Stimulated activated CD4-positive, alpha-beta T cell treated with anti-CD3 and anti-CD28 coated beads, Interleukin-1b, Interleukin-23, amount 100 ng/mL, for 48 hours (primary cell): Measurements from ENCODE around the gene IFT52.
A peak's percentile ranks its signal among the peaks of the same experiment; 100 is the strongest.
"Not testable (repeated sequence)": the region's sequence is repeated elsewhere in the genome, so short reads cannot be mapped to it uniquely, and the experiment has no call there.

Experiments used
- DNase-seq: peaks from one replicate; pipeline ENCODE4 v3.0.0-alpha.2; 2020

Gene IFT52

DNA sequence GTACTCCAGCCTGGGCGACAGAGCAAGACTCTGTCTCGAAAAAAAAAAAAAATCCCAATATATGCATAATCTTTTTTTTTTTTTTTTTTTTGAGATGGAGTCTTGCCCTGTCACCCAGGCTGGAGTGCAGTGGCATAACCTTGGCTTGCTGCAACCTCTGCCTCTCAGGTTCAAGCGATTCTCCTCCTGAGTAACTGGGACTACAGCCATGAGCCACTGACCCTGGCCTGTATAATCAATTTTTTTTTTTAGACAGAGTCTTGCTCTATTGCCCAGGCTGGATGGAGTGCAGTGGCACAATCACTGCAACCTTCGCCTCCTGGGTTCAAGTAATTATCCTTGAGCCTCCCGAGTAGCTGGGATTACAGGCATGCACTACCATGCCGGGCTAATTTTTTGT lies 64.4 kb downstream of the IFT52 start:
- not testable (repeated sequence) for DNase-seq

DNA sequence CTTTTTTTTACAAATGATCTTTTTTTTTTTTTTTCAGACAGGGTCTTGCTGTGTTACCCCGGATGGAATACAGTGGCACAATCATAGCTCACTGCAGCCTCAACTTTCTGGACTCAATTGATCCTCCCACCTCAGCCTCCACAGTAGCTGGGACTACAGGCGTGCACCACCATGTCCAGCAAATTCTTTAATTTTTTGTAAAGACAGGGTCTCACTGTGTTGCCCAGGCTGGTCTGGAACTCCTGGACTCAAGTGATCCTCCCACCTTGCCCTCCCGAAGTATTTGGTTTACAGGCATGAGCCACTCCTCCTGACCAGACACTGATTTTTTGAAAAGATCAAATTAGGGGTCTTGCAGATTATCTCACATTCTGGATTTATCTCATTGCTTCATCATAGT lies 65.2 kb downstream of the IFT52 start:
- DNase-seq, result no peak

DNA sequence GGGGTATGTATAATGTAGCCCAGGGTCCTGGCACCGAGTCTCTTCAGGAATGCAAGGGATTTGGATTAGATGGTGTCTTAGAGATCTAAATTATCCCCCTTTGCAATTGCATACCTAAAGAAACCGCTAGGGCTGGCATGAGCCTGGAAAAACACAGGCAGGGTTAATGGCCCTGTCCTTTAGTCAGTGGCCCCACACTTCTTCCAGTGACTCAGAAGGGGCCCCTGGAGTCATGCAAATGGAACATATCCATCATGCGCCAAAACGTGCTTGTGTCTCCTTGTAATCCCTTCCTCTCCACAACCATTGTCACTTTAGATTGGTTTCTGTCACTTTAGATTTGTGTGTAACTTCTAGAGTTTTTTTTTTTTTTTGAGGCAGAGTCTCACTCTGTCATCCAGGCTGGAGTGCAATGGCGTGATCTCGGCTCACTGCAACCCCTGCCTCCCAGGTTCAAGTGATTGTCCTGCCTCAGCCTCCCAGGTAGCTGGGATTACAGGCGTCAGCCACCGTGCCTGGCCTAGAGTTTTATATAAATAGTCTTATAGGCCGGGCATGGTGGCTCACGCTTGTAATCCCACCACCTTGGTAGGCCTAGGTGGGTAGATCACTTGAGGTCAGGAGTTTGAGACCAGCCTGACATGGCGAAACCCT lies 67.5 kb downstream of the IFT52 start:
- DNase-seq, result peak; percentile 83

- no peak for DNase-seq
Observed at GRCh38 chr20:43658723-43659419, 68.1 kb downstream of the IFT52 start.

DNA sequence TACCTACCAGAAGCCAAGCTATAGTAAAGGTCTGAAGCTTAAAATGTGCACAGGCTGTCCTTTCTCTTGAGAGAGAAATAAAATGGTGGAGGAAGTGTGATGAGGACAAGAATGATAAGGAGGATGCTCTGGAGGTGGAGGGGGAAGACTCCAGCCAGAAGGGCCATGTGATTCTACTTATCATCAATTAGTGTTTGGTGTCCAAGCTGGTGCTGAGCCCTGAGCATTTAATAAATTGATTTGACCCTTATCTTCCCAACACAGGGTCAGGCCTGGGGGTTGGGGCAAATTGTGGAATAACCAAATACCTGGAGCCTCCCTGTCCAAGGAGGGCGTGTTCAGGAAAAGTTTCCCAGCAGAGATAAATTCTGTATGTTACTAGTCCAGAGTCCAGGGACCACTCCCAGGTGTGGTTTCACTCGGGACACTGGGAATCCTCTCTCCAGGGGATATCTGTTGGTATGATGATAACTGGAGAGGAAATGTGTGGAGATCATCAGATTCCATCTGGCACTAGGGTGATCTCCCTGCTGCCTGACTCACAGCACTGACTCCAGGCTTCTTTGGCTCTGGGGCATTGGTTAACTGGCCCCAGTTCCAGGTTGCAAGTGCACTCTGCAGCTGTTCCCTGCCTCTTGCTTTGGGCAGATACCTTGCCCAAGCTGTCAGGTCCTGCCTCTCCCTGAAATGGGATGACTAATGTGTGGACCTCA lies 72.4 kb downstream of the IFT52 start:
- DNase-seq, result no peak

DNA sequence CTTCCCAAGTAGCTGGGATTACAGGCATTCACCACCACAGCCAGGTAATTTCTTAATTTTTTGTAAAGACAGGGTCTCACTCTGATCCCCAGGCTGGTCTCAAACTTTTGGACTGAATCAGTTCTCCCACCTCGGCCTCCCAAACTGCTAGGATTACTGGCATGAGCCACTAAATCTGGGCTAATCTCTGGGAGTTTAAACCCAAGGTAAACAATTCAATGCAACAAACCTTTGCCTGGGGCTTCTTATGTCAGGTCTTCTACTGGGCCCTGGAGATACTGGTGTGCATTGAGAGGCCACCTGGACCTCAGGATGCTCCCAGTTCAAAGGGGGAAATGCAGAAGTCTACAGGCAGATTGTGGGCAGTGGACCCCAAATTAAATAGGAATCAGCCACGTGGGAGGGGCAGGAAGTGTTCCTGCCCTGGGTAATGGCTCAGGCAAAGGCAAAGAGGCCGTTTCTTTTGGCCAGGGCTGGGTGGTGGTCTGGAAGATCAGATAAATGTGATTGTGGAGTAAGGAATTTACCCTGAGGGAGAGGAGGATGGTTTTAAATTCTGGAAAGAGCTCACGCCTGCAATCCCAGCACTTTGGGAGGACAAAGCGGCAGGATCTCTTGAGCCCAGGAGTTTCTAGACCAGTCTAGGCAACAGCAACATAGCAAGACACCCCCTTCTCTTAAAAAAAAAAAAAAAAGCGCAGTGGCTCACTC lies 74.9 kb downstream of the IFT52 start:
- no peak for DNase-seq

DNA sequence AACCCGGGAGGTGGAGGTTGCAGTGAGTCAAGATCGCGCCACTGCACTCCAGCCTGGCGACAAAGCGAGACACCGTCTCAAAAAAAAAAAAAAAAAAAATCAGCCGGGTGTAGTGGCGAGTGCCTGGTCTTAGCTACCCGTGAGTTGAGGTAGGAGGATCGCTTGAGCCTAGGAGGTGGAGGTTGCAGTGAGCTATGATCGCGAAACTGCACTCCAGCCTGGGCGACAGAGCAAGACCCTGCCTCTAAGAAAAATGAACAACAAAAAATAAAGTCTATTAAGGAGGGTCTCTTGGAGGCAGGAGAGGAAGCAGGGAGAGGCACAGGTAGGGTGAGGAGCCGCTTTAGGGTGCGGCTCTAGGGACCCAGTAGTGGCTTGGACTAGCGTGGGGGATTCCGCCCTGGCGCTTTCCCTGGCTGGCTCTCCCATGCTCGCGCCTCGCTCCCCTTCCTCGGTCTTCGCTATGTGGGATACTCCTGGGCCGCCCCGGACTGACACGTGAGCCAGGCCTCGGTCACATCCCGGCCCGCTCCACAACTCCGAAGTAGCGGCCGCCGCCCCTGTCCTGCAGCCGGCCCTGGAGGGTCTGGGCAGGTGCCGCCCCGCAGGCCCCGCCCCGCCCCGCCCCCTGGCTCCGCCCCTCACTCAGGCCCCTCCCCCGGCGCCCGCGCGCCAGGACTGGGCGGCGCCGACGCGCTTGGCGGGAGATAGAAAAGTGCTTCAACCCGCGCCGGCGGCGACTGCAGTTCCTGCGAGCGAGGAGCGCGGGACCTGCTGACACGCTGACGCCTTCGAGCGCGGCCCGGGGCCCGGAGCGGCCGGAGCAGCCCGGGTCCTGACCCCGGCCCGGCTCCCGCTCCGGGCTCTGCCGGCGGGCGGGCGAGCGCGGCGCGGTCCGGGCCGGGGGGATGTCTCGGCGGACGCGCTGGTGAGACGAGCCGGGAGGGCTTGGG lies 75.9 kb downstream of the IFT52 start, which contains the start of gene MYBL2:
Gene MYBL2 (plus strand): TSS at position 739 of the 953 bp plus-strand sequence. CDS start 170 bp downstream, at position 909.
- peak; percentile 70 for DNase-seq

DNA sequence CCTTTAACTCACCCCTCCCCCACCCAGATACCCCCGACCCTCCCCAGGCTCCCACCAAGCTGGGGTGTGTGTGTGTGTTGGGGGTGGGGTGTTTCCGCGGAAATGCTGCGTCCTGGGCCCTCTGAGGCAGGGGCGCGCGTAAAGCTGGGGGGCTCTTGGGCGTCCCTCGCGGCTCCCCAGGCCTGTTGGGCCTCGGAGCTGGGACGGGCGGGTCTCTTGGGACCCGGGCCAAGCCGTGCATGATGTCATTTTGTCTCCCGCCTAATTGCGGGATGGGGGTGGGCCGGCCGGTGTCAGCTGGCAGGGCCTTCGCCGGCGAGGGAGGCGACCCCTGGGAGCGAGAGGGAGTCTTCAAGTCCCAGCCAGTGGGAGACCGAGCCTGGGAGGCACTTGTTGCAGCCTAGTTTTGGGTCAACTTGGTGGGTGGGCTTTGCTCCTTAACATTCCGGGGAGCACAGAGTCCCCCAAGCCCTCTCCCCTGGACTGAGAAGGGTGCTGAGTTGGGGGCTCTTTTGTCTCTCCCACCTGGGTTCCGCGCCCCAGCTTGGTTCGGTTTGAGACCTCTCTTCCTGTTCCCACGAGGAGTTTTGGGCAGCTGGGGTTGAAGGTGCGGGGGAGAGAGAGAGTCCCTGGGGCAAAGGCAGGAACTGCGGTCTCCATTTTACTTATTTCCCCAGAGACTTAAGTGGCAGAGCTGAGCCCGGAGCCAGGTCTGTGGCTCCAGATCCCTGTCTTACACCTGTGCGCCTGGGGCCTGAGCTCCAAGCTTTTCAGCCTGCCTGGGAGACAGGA lies 76.8 kb downstream of the IFT52 start:
- peak; percentile 16 for DNase-seq

DNA sequence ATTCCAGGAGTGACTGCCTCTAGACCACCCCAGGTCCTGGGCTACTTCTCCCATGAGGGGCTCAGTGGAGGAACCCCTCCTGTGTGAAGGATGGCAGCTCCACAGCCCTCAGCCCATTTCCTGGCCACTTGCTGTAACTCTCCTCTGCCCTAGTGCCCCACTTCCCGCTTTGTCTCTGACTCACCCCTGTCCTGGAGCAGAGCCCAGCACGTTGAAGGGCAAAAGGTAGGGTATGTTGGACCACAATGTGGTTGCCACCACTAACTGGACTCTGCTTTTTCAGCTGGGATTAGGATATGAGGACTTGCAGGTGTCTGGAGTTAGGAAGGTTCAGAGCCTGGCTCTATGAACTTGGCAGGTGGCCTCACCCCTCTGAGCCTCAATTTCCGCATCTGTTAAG lies 78.6 kb downstream of the IFT52 start:
- no peak for DNase-seq

DNA sequence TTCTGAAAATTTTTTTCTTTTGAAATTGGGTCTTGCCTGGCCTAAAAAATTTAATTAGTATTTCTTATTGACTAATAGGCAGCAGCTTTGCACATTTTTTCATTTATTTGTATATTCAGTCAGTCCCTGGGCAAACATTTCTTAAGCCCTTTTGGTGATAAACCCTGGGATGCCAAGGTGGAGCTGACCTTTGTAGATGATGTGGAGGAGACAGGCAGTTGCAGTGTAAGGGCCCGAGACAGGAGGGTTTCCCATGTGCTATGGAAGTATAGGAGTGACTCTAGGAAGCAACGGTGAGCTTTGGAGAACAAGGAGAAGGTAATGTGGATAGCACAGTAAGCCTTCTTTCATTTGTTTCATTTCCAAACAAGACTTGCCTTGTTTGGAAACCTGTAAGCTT lies 79.7 kb downstream of the IFT52 start:
- DNase-seq, result no peak

DNA sequence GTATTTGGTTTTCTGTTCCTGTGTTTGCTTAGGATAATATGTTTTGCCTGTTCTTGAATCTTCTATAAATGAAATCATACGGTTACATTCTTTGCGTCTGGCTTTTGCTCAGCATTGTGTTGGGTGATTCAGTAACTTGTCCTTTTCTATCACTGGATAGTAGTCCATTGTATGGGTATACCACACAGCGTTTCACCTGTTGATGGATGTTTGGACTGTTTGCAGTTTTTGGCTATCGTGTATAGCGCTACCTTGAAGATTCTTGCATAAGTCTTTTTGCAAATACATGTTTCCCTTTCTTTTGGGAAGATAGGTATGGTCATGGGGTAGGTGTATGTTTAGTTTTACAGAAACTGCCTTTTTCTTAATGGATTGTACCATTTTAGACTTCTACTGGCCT lies 85.6 kb downstream of the IFT52 start:
- DNase-seq, result no peak

- DNase-seq, result no peak
Observed at GRCh38 chr20:43680981-43681380, 90.2 kb downstream of the IFT52 start.

DNA sequence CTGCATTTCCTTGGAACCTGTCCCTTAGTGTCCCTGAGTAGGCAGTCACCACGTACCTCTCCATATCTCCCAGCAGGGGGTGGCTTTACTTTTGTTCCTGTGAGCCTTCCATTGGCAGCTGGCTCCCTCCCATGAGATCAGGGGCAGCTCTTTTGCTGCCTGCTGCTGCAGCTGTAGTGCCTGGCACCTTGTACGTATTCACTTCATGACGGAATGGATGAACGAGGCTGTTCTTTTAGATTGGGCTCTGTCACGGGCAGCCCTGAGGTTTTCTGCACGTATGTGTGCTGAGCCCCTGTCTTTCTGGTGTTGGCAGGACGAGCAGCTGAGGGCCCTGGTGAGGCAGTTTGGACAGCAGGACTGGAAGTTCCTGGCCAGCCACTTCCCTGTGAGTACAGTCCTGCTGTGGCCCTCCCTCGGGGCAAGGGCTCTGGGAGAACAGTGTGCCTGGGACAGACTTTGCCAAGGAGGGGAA lies 90.8 kb downstream of the IFT52 start:
- no peak for DNase-seq

DNA sequence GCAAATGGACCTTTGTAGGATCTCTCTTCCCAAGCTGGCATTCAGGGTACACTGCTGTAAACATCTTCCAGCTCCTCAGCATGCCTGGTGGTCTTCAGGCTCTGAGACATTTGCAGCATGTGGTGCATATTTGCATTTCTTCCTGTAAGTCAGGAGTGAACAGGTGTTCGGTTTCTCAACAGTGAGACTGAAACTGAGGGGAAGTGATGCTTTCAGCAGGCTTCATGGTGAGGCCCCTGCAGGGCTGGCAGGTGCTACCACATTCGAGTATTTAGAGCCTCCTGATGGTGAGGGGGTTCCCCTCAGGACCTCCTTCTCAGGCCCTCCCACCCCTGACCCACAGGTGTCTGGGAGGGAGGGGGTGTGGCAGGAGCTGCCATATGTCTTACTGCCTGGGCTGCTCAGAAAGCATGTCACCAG lies 91.3 kb downstream of the IFT52 start:
- DNase-seq, result no peak

GRCh38 chr20:43682446-43682845 lies 91.7 kb downstream of the IFT52 start:
- DNase-seq, result no peak

GRCh38 chr20:43686820-43687219 lies 96.1 kb downstream of the IFT52 start:
- DNase-seq, result no peak

- DNase-seq, result no peak
Observed at GRCh38 chr20:43689165-43689564, 98.4 kb downstream of the IFT52 start.

DNA sequence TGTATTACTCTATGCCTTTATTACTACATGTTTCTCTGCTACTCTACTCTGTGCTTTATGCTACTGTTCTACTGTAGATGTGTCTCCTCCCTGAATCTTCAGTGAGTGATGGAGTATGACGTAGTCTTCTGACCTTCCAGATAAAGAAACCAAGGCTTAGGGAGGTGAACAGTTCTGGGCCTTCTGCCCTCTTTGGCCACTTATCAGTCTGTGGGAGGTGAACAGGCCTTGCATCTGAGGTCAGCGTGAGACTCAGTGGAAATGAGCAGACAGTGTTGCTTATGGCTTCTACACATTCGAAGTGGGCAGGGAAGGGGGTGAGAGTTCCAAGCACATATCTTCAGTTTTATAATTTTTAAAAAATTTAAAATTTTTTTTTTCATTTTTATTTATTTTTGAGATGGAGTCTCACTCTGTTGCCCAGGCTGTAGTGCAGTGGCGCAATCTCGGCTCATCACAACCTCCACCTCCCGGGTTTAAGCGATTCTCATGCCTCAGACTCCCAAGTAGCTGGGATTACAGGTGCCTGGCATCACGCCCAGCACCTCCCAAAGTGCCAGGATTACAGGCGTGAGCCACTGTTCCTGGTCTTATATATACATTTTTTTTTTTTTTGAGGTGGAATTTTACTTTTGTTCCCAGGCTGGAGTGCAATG lies 100.3 kb downstream of the IFT52 start:
- DNase-seq, result no peak

DNA sequence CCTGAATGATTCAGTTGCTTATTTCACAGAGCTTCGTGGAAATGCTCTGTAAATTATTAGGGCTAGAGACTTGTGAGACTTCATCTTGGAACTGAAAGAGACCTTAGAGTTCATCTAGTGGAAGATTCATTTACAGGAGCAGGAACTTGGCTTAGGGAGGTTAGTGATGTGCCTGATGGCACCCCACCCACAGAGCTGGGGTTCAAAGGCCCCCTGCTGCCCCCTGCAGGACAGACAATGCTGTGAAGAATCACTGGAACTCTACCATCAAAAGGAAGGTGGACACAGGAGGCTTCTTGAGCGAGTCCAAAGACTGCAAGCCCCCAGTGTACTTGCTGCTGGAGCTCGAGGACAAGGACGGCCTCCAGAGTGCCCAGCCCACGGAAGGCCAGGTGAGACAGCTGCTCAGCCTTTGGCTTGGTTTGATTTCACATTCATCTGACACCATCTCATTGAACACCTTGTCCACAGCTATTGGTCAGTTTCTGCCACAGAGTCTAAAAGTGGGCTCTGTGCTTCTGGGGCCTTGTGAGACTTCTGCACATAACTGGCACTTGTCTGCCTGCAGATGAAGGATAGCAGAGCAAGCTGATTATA lies 101.3 kb downstream of the IFT52 start:
- peak; percentile 58 for DNase-seq

GRCh38 chr20:43694763-43695162 lies 104.0 kb downstream of the IFT52 start:
- DNase-seq, result no peak
